ENCODE results near the gene MAEA. TPM values are rescaled to one million over a fixed set of nuclear protein-coding genes. Genes with fewer than 3 reads are reported as not detected.

The MAEA gene
- 61.7 and 63.1 TPM in 2 replicates for total RNA-seq

GRCh38 chr4:1289207-1290164 is at the start of gene MAEA:
Gene MAEA, plus strand, starts transcription at chr4:1289891. Its CDS starts 23 bp downstream, at chr4:1289914.

DNA sequence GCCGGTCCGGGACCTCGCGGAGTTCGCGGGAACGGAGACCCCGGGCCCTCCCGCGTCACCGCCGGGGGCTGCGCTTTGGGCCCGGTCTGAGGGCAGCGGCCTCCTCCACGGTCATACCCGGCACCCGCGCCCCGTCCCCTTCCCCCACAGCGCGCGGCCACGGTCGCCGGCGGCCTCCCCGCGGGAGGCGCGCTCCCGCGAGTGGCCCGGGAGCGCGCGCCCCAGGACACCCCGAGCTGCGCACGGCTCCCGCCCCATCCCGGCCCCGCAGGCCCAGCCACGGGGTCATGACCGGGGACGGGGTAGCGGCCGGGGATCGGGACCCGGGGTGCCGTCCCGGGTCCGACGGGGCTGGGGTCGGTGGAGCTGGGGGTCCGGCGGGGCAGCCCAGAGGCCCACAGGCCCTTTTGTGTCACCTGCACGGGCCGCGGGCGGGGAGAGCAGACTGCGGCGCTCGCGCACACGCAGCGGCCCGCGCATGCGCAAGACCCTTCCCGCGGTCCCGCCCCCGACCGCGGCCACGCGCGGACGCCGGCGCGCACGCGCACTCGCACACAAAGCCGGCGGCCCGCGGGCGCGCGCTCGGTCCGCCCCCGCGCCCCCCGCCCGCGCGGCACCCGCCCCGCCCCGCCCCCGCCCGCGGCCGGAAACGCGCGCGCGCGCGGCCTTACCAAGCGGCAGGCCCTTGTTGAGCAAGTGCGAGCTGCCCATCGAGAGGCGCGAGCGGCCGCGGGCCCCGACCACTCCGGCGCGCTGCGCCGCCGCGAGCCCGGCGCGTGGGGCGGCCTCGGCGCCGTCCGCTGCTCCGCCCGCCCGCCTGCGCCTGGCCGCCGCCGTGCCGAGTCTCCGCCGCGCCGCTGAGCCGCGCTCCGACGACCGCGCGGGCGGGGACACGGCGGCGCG is 41.2 kb upstream of the MAEA start, which contains the start of gene CTBP1:
CTBP1 (minus strand) TSS at position 886 of the 903 bp plus-strand sequence. CDS start 7,799 bp downstream, outside the sequence.

DNA sequence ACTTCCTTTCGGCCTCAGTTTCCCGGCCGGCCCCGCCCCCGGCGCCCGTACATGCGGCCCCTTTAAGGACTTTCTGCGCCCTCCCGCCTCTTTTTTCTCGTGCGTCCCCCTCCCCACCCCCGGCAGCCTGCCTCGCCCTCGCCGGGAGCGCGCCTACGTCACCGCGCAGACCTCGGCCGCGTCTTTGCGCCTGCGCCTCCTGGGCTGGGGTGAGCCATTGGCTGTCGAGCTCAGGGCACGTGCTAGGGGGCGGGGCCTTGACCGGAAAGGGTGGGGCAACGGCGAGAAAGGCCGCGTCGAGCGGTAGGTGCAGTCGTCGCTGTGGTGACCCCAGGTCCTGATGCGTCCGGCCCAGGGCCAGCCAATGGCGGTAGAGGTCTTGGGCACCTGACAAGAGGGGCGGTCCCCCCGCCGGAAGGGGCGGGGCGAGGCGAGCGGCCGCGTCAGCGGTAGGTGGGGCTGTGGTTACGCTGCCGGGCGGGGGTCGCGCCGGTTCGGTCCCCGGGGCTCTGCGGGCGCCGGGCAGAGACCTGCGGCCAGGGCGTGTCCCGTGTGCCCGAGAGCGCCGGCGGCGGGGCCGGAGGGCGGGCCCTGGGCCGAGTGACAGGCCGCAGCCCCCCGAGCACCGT is 57.2 kb downstream of the MAEA start, which contains the start of gene UVSSA:
UVSSA (plus strand) TSS at position 428 of the 629 bp plus-strand sequence. CDS start 884 bp downstream, outside the sequence.

Other genes starting within 250 kb of the MAEA start
- gene RNF212, start 176.3 kb upstream of the MAEA start, total RNA-seq: not detected in 2 replicates
- gene SPON2, start 117.3 kb upstream of the MAEA start, total RNA-seq: 194 and 850 TPM in 2 replicates
- 130 and 249 TPM in 2 replicates for gene CTBP1, start 40.8 kb upstream of the MAEA start, total RNA-seq
- gene UVSSA, start 57.3 kb downstream of the MAEA start, total RNA-seq: 6.5 and 9.4 TPM in 2 replicates
- not detected in 2 replicates for gene NKX1-1, start 116.6 kb downstream of the MAEA start, total RNA-seq